ENCODE data around the gene MALRD1. TPM values are rescaled to one million over a fixed set of nuclear protein-coding genes. Genes with fewer than 3 reads are reported as not detected.

Gene MALRD1
- total RNA-seq, 1 experiment from 2014 or later, result 0.86 TPM

DNA sequence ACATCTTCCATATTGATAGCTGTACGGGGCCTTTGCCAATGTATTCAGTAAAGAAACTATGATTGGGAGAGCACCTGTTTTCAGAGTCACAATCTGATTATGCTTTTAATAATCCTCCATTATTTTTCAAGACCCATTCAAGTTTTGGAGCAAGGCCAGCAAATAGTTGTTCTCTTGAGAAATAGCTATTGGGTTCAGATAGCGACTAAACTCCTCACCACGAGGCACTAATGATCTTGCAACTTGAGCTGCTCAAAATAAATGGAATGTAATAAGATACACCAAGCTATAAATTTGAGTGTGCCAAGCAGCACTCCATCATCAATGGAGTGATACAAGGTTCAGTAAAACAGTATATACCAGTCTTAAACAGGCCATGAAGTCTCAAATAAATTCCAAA is 7.4 kb upstream of the MALRD1 start:
- CTCF ChIA-PET, result interaction anchor here (0.5 kb wide), 1 partner anchor 123 kb away, joined by 14 read pairs; no protein-coding TSS in a partner anchor
- H3K27me3 ChIP-seq (replicated peaks; ENCODE audit: insufficient read depth, low read depth, low read length, poor library complexity), result no peaks in the 10 kb centered on the region
- intact Hi-C loops (cut with micrococcal nuclease; ENCODE audit: unreplicated experiment), result loop anchor here (5.0 kb wide), 1 partner anchor 124 kb away; no protein-coding TSS in a partner anchor
- POLR2A ChIA-PET (ENCODE audit: low non-redundant PET), result no interaction called here
- no peaks in the 10 kb centered on the region for H3K36me3 ChIP-seq (ENCODE audit: insufficient read depth, low read length, poor library complexity, severe bottlenecking)
- H3K4me1 ChIP-seq (ENCODE audit: insufficient read depth, low read length, poor library complexity, severe bottlenecking), result peaks cover 23% of the 10 kb centered on the region
- no peak overlapping the region for H3K4me3 ChIP-seq (ENCODE audit: low read depth, low read length, poor library complexity, severe bottlenecking)
- BruUV-seq (replicated peaks), result no TSS peak
- TF ChIP-seq, protein P1, sequence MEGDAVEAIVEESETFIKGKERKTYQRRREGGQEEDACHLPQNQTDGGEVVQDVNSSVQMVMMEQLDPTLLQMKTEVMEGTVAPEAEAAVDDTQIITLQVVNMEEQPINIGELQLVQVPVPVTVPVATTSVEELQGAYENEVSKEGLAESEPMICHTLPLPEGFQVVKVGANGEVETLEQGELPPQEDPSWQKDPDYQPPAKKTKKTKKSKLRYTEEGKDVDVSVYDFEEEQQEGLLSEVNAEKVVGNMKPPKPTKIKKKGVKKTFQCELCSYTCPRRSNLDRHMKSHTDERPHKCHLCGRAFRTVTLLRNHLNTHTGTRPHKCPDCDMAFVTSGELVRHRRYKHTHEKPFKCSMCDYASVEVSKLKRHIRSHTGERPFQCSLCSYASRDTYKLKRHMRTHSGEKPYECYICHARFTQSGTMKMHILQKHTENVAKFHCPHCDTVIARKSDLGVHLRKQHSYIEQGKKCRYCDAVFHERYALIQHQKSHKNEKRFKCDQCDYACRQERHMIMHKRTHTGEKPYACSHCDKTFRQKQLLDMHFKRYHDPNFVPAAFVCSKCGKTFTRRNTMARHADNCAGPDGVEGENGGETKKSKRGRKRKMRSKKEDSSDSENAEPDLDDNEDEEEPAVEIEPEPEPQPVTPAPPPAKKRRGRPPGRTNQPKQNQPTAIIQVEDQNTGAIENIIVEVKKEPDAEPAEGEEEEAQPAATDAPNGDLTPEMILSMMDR (conservative IDR thresholded peaks at IDR 0.05; ENCODE audit: low read depth, low read length), result no peak
- no peak for TF ChIP-seq EZH2 (IDR thresholded peaks at IDR 0.05; ENCODE audit: borderline replicate concordance, low read depth, low read length, poor library complexity, severe bottlenecking)
- H3K9me3 ChIP-seq (ENCODE audit: low read depth, low read length, poor library complexity, severe bottlenecking), result no peaks in the 10 kb centered on the region
- H3K27ac ChIP-seq (ENCODE audit: low read depth, low read length, poor library complexity, severe bottlenecking), result no peak overlapping the region
- peak; percentile 68 for DNase-seq (ENCODE audit: low spot score)

DNA sequence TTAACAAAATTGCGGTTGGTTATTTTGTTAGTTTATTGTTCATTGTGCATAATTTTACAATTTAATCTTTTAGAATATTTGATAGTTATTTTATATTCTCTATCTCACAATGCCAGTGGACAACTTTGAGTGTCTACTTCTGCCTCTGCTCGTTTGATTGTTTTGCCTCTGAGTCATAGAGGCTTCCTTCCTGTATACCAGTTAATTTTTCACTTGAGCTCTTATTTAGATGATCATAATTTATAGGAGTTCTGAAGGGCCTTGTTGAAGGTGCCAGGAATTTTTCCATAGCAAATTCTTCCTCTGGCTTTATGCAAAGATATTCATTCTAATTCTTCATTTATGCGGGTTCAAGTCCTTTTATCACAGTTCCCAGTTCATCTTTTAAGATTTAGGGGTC is 5.2 kb upstream of the MALRD1 start:
- no peak overlapping the region for H3K27ac ChIP-seq (ENCODE audit: low read depth, low read length, poor library complexity, severe bottlenecking)
- H3K4me3 ChIP-seq (ENCODE audit: low read depth, low read length, poor library complexity, severe bottlenecking), result no peak overlapping the region
- peak; percentile 81 for DNase-seq (ENCODE audit: low spot score)
- ChIA-PET POLR2A (ENCODE audit: low non-redundant PET) (no interaction called here), CTCF (no interaction called here)
- intact Hi-C loops (cut with micrococcal nuclease; ENCODE audit: unreplicated experiment), result loop anchor here (5.0 kb wide), 1 partner anchor 126 kb away; no protein-coding TSS in a partner anchor
- no peaks in the 10 kb centered on the region for H3K9me3 ChIP-seq (ENCODE audit: low read depth, low read length, poor library complexity, severe bottlenecking)
- no peaks in the 10 kb centered on the region for H3K27me3 ChIP-seq (replicated peaks; ENCODE audit: insufficient read depth, low read depth, low read length, poor library complexity)
- TF ChIP-seq, protein P1 (conservative IDR thresholded peaks at IDR 0.05; ENCODE audit: low read depth, low read length), result no peak
- no peak for TF ChIP-seq EZH2 (IDR thresholded peaks at IDR 0.05; ENCODE audit: borderline replicate concordance, low read depth, low read length, poor library complexity, severe bottlenecking)
- peaks cover 25% of the 10 kb centered on the region for H3K4me1 ChIP-seq (ENCODE audit: insufficient read depth, low read length, poor library complexity, severe bottlenecking)
- BruUV-seq (replicated peaks), result no TSS peak
- no peaks in the 10 kb centered on the region for H3K36me3 ChIP-seq (ENCODE audit: insufficient read depth, low read length, poor library complexity, severe bottlenecking)

DNA sequence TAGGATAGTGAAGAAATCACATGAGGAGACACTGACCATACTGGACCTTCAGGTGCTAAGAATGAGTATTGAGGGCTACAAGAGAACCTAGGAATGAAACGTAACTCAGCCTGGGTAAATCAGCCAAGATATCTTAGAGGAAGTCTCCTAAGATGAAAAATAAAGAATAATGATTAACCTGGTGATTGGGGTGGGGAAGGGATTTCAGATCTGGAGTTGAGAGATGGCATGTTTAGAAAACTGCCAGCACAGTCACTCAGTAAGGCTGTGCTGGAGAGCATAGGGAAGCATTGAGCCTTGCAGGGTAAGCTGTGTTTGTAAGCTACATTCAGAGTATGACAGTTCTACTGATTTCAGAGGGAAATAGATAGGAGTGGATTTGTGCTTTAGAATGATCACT is 1.9 kb upstream of the MALRD1 start:
- Histone ChIP-seq H3K36me3 (ENCODE audit: insufficient read depth, low read length, poor library complexity, severe bottlenecking) (no peaks in the 10 kb centered on the region), H3K27ac (ENCODE audit: low read depth, low read length, poor library complexity, severe bottlenecking) (no peak overlapping the region), H3K9me3 (ENCODE audit: low read depth, low read length, poor library complexity, severe bottlenecking) (no peaks in the 10 kb centered on the region), H3K4me1 (ENCODE audit: insufficient read depth, low read length, poor library complexity, severe bottlenecking) (peaks cover 23% of the 10 kb centered on the region), H3K27me3 (replicated peaks; ENCODE audit: insufficient read depth, low read depth, low read length, poor library complexity) (no peaks in the 10 kb centered on the region), H3K4me3 (ENCODE audit: low read depth, low read length, poor library complexity, severe bottlenecking) (no peak overlapping the region)
- no TSS peak for BruUV-seq (replicated peaks)
- intact Hi-C loops (cut with micrococcal nuclease; ENCODE audit: unreplicated experiment), result no loop called here
- TF ChIP-seq EZH2 (IDR thresholded peaks at IDR 0.05; ENCODE audit: borderline replicate concordance, low read depth, low read length, poor library complexity, severe bottlenecking), result no peak
- TF ChIP-seq, protein P1 (conservative IDR thresholded peaks at IDR 0.05; ENCODE audit: low read depth, low read length), result no peak
- DNase-seq (ENCODE audit: low spot score), result no peak
- ChIA-PET CTCF (no interaction called here), POLR2A (ENCODE audit: low non-redundant PET) (no interaction called here)

All from A673 (cell line).